ENCODE measurements around the gene EGF.

DNA sequence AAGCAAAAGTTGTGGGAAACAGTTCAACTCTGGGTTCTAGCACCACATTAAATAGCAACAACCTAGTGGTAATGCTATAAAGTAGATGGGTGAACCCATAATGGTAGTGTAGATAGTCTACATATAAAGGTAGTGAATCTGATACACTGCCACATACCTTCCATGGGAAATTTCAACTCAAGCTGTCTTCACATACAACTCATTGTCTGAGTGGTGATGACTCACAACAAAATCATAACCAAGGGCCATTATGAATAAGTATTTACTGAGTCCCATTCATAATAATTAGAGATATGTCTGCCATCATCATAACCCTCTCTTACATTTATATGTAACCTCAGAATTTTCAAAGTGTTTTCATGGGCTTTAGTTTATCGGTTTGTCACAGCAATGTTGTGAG, 34.8 kb downstream of the EGF start:
- TF ChIP-seq, protein P1, sequence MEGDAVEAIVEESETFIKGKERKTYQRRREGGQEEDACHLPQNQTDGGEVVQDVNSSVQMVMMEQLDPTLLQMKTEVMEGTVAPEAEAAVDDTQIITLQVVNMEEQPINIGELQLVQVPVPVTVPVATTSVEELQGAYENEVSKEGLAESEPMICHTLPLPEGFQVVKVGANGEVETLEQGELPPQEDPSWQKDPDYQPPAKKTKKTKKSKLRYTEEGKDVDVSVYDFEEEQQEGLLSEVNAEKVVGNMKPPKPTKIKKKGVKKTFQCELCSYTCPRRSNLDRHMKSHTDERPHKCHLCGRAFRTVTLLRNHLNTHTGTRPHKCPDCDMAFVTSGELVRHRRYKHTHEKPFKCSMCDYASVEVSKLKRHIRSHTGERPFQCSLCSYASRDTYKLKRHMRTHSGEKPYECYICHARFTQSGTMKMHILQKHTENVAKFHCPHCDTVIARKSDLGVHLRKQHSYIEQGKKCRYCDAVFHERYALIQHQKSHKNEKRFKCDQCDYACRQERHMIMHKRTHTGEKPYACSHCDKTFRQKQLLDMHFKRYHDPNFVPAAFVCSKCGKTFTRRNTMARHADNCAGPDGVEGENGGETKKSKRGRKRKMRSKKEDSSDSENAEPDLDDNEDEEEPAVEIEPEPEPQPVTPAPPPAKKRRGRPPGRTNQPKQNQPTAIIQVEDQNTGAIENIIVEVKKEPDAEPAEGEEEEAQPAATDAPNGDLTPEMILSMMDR (IDR thresholded peaks at IDR 0.05; ENCODE audit: insufficient read depth, low read length): no peak
- TF ChIP-seq, protein P2, sequence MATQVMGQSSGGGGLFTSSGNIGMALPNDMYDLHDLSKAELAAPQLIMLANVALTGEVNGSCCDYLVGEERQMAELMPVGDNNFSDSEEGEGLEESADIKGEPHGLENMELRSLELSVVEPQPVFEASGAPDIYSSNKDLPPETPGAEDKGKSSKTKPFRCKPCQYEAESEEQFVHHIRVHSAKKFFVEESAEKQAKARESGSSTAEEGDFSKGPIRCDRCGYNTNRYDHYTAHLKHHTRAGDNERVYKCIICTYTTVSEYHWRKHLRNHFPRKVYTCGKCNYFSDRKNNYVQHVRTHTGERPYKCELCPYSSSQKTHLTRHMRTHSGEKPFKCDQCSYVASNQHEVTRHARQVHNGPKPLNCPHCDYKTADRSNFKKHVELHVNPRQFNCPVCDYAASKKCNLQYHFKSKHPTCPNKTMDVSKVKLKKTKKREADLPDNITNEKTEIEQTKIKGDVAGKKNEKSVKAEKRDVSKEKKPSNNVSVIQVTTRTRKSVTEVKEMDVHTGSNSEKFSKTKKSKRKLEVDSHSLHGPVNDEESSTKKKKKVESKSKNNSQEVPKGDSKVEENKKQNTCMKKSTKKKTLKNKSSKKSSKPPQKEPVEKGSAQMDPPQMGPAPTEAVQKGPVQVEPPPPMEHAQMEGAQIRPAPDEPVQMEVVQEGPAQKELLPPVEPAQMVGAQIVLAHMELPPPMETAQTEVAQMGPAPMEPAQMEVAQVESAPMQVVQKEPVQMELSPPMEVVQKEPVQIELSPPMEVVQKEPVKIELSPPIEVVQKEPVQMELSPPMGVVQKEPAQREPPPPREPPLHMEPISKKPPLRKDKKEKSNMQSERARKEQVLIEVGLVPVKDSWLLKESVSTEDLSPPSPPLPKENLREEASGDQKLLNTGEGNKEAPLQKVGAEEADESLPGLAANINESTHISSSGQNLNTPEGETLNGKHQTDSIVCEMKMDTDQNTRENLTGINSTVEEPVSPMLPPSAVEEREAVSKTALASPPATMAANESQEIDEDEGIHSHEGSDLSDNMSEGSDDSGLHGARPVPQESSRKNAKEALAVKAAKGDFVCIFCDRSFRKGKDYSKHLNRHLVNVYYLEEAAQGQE (IDR thresholded peaks at IDR 0.05; ENCODE audit: insufficient replicate concordance, low read depth): no peak
- no peak for TF ChIP-seq POLR2AphosphoS5 (IDR thresholded peaks at IDR 0.05; ENCODE audit: low read depth)
- no peak for TF ChIP-seq SPI1 (IDR thresholded peaks at IDR 0.05; ENCODE audit: borderline replicate concordance, low read depth)
- TF ChIP-seq GABPA (IDR thresholded peaks at IDR 0.05; ENCODE audit: low read depth): no peak

Data from HL-60 (cell line).